GM18907 (cell line): ENCODE data around the gene LRRC41.
A peak's percentile ranks its signal among the peaks of the same experiment; 100 is the strongest.
"Not testable (repeated sequence)": the region's sequence is repeated elsewhere in the genome, so short reads cannot be mapped to it uniquely, and the experiment has no call there.

Experiments
- ATAC-seq: cut with Tn5 transposase; IDR thresholded peaks from one replicate; pipeline ENCODE4 v1.9.1; 2021; ENCODE audit warnings: mild to moderate bottlenecking, moderate library complexity; ENCODE audit not compliant: unreplicated experiment

The LRRC41 gene

GRCh38 chr1:46325285-46326076 is 22.1 kb upstream of the LRRC41 start:
- ATAC-seq, result peak; percentile 48

DNA sequence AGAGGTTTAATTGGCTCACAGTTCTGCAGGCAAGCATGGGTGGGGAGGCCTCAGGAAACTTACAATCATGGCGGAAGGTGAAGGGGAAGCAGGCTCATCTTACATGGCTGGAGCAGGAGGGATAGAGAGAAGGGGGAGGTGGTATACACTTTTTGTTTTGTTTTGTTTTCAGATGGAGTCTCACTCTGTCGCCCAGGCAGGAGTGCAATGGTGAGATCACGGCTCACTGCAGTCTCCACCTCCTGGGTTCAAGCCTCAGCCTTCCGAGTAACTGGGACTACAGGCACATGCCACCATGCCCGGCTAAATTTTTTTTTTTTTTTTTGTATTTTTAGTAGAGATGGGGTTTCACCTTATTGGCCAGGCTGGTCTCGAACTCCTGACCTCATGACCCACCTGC is 18.8 kb upstream of the LRRC41 start:
- ATAC-seq, result not testable (repeated sequence)

- ATAC-seq, result not testable (repeated sequence)
Observed at GRCh38 chr1:46319960-46320914, 16.8 kb upstream of the LRRC41 start.

GRCh38 chr1:46319301-46319700 is 15.9 kb upstream of the LRRC41 start:
- ATAC-seq, result not testable (repeated sequence)

DNA sequence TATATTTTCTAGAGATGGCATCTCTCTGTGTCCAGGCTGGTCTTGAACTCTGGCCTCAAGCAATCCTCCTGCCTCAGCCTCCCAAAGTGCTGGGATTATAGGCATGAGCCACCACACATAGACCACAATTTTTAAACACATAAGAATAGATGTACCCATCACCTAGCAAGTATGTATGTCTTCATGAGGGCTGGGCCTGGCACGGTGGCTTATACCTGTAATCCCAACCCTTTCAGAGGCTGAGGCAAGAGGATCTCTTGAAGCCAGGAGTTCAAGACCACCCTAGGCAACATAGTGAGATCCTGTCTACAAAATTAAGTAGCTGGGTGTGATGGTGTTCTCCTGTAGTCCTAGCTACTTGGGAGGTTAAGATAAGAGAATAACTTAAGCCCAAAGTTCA is 13.9 kb upstream of the LRRC41 start:
- ATAC-seq, result no peak

DNA sequence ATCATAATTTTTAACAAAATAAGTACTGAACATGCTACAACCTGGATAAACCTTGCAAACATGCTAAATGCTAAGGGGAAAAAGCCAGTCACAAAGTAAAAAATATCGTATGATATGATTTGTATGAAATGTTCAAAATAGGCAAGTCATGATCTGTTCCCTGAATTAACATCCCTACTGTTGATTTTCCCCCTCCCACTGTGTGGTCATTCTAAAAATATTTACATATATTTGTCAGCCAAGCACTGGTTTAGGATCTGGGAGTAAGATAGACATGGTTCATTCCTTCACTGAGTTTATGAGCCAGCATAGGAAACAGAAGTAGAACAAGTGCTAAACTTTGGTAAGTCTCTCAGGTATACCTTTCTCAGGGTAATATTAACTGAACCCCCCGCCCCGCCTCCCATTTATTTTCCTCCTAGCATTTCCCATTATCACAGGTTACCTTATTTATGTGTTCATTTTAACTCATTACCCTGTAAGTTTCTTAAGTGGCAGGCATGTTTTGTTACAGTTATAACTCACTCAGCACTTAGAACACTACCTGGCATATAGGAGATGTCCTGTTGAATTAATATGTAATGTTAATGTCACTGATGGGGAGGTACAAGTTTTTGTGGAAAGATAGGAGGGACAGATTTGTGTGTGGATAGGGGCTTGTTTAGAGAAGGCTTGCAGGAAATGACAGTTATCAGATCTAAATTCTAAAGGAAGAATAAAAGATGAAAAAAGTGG is 12.4 kb upstream of the LRRC41 start:
- no peak for ATAC-seq

DNA sequence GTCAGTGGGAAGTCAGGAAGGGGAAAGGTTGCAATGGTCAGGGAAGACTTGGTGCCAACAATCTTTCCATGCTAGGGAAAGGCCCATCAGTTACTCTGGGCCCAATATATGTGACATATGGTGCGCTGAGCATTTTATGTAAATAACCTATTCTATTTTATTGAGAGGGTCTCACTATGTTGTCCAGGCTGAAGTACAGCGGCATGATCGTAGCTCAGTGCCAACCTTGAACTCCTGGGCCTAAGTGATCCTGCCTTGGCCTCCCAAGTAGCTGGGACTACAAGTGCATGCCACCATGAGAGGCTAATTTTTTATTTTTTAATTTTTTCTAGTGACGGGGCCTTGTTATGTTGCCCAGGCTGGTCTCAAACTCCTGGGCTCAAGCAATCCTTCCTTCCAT is 6.9 kb upstream of the LRRC41 start:
- no peak for ATAC-seq

- ATAC-seq, result no peak
Observed at GRCh38 chr1:46309401-46310159, 6.2 kb upstream of the LRRC41 start.

DNA sequence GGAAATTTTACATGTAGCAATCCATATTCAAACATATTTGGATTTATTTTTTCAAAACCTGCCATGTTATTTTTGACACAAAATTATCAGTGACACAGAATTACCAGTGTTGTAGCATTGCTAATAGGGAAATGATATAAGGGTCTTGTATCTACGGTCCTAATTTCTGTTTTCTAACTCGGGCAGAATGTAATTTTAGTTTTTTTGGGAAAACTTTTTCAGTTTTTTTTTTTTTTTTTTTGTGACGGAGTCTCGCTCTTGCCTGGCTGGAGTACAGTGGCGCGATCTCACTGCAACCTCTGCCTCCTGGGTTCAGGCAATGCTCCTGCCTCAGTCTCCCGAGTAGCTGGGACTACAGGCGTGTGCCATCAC is 2.7 kb upstream of the LRRC41 start:
- ATAC-seq, result no peak

DNA sequence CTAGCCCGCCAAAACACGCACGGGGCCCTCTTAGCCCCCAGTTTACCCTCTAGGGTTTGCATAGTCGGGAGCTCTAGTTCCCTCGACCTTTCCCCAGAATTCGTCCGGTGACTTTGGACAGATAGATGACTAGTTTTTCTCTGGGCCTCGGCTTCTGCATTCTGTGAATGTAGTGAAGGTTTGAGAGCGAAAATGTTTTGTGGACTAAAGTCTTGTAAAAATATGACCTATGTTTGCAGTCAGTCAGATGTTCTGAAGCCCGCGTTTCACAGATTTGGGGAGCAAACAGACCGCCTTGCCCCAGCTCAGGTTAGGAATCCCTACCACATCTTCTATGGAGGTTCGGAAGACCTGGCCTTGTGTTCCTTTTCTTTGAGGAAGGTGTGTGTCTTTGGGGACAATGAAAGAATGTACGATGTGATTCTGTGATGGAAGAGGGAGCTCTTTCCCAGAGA is 483 bp upstream of the LRRC41 start:
- no peak for ATAC-seq

DNA sequence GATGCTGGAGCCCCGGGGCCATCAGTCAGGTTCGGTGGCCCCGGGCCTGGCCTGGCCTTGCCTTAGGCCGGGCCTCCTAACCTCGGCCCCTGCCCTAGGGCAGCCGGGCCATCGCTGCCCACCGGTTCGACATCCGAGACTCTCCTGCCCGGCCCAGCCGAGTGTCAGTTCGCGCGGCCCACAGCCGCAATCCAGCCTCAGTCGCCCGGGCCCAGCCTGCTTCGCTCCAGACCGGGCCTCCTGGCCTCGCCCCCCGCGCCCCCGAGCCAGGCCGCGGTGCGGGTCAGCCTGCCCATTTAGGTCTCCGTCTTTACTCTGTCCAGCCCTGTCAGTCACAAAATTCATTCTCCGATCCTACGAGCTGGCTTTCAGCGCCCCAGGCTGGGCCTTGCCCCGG is 777 bp downstream of the LRRC41 start:
- ATAC-seq, result peak; percentile 19

GRCh38 chr1:46301808-46302640 is 1.4 kb downstream of the LRRC41 start:
- peak; percentile 35 for ATAC-seq

GRCh38 chr1:46301406-46301807 is 2.0 kb downstream of the LRRC41 start:
- no peak for ATAC-seq

- ATAC-seq, result no peak
Observed at GRCh38 chr1:46300673-46301405, 2.6 kb downstream of the LRRC41 start.

- no peak for ATAC-seq
Observed at GRCh38 chr1:46298387-46298786, 5.0 kb downstream of the LRRC41 start.

DNA sequence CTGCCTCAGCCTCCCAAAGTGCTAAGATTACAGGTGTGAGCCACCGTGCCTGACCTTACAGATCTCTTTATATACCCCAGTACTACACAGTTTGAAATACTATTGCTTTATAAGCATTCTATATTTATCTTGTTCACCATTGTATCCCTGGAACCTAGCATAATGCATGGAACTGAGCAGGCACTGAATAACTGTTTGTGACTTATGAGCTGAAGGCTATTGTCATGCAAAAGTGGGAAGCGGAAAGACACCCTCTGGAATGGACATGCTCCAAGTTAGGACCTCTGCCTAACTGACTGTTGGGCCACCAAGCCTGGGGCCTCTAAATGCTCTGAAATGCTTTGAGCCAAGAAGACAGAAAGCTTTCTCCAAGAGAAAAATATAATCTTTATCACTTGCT is 8.1 kb downstream of the LRRC41 start:
- no peak for ATAC-seq

DNA sequence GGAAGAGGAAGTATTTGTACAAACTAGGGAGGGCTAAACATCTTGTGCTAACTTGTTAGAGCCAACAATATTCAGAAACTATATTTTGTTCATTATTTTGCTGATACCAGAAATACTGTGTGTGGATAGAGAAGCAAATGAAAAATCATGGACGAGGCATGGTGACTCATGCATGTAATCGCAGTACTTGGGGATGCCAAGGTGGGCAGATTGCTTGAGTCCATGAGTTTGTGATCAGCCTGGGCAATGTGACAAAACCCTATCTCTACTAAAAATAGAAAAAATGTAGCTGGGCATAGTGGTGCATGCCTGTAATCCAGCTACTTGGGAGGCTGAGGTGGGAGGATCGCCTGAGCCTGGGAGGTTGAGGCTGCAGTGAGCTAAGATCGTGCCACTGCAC is 13.4 kb downstream of the LRRC41 start:
- no peak for ATAC-seq

DNA sequence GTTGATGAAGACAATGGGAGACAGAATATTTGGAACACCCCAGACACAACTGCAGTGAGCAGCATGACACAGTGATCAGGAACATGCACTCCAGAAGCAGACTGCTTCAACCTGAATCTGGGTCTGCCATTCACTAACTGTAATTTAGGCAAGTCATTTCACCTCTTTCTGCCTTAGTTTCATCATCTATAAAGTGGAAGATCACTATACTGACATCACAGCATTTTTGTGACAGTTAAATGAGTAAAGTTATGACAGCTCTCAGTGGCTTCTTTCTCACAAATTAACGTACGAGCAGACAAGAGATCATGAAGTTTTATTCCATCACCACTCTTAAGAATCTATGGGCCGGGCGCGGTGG is 14.3 kb downstream of the LRRC41 start:
- ATAC-seq, result no peak
